ENCODE measurements around the gene SH3D19. TPM values are rescaled to one million over a fixed set of nuclear protein-coding genes. Genes with fewer than 3 reads are reported as not detected.
A peak's percentile ranks its signal among the peaks of the same experiment; 100 is the strongest.

Gene SH3D19
- total RNA-seq, 1 donor from 2014 or later, result 66.5 TPM

- TF ChIP-seq EZH2 (IDR thresholded peaks at IDR 0.05; ENCODE audit: insufficient read depth, low read length) (no peak), CTCF (IDR thresholded peaks at IDR 0.05; ENCODE audit: insufficient read depth, low read depth, low read length) (no peak)
- no peak for FAIRE-seq
- H3K36me3 Mint-ChIP-seq (ENCODE audit: low read depth, unreplicated experiment), result peaks cover 10% of the 10 kb centered on the region
- H3K79me2 ChIP-seq (ENCODE audit: insufficient read depth, low read length), result peaks cover 11% of the 10 kb centered on the region
- H3K9me3 ChIP-seq (ENCODE audit: insufficient read depth, low read depth, low read length), result no peaks in the 10 kb centered on the region
- H3K4me3 Mint-ChIP-seq (ENCODE audit: unreplicated experiment), result no peak overlapping the region
- no peaks in the 10 kb centered on the region for H3K9me3 Mint-ChIP-seq (ENCODE audit: unreplicated experiment)
- no peak overlapping the region for H3K4me2 ChIP-seq (ENCODE audit: low read length)
- H3K27me3 Mint-ChIP-seq (ENCODE audit: low read depth, unreplicated experiment), result no peaks in the 10 kb centered on the region
- H3K27ac ChIP-seq (ENCODE audit: low read depth, low read length), result no peak overlapping the region
- H2AFZ ChIP-seq (ENCODE audit: low read depth, low read length), result no peak overlapping the region
- no peak overlapping the region for H3K9ac ChIP-seq (ENCODE audit: low read length)
- H3K4me1 Mint-ChIP-seq (ENCODE audit: low read depth, unreplicated experiment), result peaks cover 21% of the 10 kb centered on the region
- no peaks in the 10 kb centered on the region for H3K36me3 ChIP-seq (ENCODE audit: insufficient read depth, low read length)
- H3K27me3 ChIP-seq (ENCODE audit: insufficient read depth, low read length), result no peaks in the 10 kb centered on the region
- no peak for DNase-seq (ENCODE audit: low read depth)
- no peaks in the 10 kb centered on the region for H3K4me1 ChIP-seq (ENCODE audit: insufficient read depth, low read length)
- H4K20me1 ChIP-seq (ENCODE audit: insufficient read depth, low read length), result peaks cover 5% of the 10 kb centered on the region
- H3K4me3 ChIP-seq (ENCODE audit: insufficient read depth, low read depth, low read length), result no peak overlapping the region
- H3K27ac Mint-ChIP-seq (ENCODE audit: unreplicated experiment), result no peak overlapping the region
Observed at GRCh38 chr4:151219091-151219490, 106.3 kb downstream of the SH3D19 start.

GRCh38 chr4:151218343-151218742, 107.1 kb downstream of the SH3D19 start:
- H3K4me1 Mint-ChIP-seq (ENCODE audit: low read depth, unreplicated experiment), result peaks cover 21% of the 10 kb centered on the region
- peaks cover 9% of the 10 kb centered on the region for H3K36me3 Mint-ChIP-seq (ENCODE audit: low read depth, unreplicated experiment)
- no peak for FAIRE-seq
- no peak overlapping the region for H3K4me2 ChIP-seq (ENCODE audit: low read length)
- H3K4me3 Mint-ChIP-seq (ENCODE audit: unreplicated experiment), result no peak overlapping the region
- H3K9ac ChIP-seq (ENCODE audit: low read length), result no peak overlapping the region
- DNase-seq (ENCODE audit: low read depth), result peak; percentile 34
- no peaks in the 10 kb centered on the region for H3K36me3 ChIP-seq (ENCODE audit: insufficient read depth, low read length)
- H3K4me3 ChIP-seq (ENCODE audit: insufficient read depth, low read depth, low read length), result no peak overlapping the region
- no peaks in the 10 kb centered on the region for H3K9me3 Mint-ChIP-seq (ENCODE audit: unreplicated experiment)
- no peak for TF ChIP-seq CTCF (IDR thresholded peaks at IDR 0.05; ENCODE audit: insufficient read depth, low read depth, low read length)
- no peak for TF ChIP-seq EZH2 (IDR thresholded peaks at IDR 0.05; ENCODE audit: insufficient read depth, low read length)
- H4K20me1 ChIP-seq (ENCODE audit: insufficient read depth, low read length), result peaks cover 6% of the 10 kb centered on the region
- H3K27ac ChIP-seq (ENCODE audit: low read depth, low read length), result no peak overlapping the region
- no peaks in the 10 kb centered on the region for H3K27me3 ChIP-seq (ENCODE audit: insufficient read depth, low read length)
- H3K27ac Mint-ChIP-seq (ENCODE audit: unreplicated experiment), result no peak overlapping the region
- H3K27me3 Mint-ChIP-seq (ENCODE audit: low read depth, unreplicated experiment), result no peaks in the 10 kb centered on the region
- H3K79me2 ChIP-seq (ENCODE audit: insufficient read depth, low read length), result peaks cover 11% of the 10 kb centered on the region
- no peaks in the 10 kb centered on the region for H3K9me3 ChIP-seq (ENCODE audit: insufficient read depth, low read depth, low read length)
- no peak overlapping the region for H2AFZ ChIP-seq (ENCODE audit: low read depth, low read length)
- H3K4me1 ChIP-seq (ENCODE audit: insufficient read depth, low read length), result no peaks in the 10 kb centered on the region

GRCh38 chr4:151217326-151217725, 108.1 kb downstream of the SH3D19 start:
- Histone ChIP-seq H3K9me3 (ENCODE audit: insufficient read depth, low read depth, low read length) (no peaks in the 10 kb centered on the region), H3K4me1 (ENCODE audit: insufficient read depth, low read length) (no peaks in the 10 kb centered on the region), H2AFZ (ENCODE audit: low read depth, low read length) (no peak overlapping the region), H4K20me1 (ENCODE audit: insufficient read depth, low read length) (peaks cover 11% of the 10 kb centered on the region), H3K27me3 (ENCODE audit: insufficient read depth, low read length) (no peaks in the 10 kb centered on the region), H3K79me2 (ENCODE audit: insufficient read depth, low read length) (peaks cover 9% of the 10 kb centered on the region), H3K9ac (ENCODE audit: low read length) (no peak overlapping the region), H3K36me3 (ENCODE audit: insufficient read depth, low read length) (no peaks in the 10 kb centered on the region), H3K4me2 (ENCODE audit: low read length) (no peak overlapping the region), H3K4me3 (ENCODE audit: insufficient read depth, low read depth, low read length) (no peak overlapping the region), H3K27ac (ENCODE audit: low read depth, low read length) (no peak overlapping the region)
- H3K27ac Mint-ChIP-seq (ENCODE audit: unreplicated experiment), result no peak overlapping the region
- H3K4me1 Mint-ChIP-seq (ENCODE audit: low read depth, unreplicated experiment), result peaks cover 18% of the 10 kb centered on the region
- DNase-seq (ENCODE audit: low read depth) (no peak), FAIRE-seq (no peak)
- TF ChIP-seq CTCF (IDR thresholded peaks at IDR 0.05; ENCODE audit: insufficient read depth, low read depth, low read length), result no peak
- TF ChIP-seq EZH2 (IDR thresholded peaks at IDR 0.05; ENCODE audit: insufficient read depth, low read length), result no peak
- H3K36me3 Mint-ChIP-seq (ENCODE audit: low read depth, unreplicated experiment), result peaks cover 12% of the 10 kb centered on the region
- no peak overlapping the region for H3K4me3 Mint-ChIP-seq (ENCODE audit: unreplicated experiment)
- no peaks in the 10 kb centered on the region for H3K9me3 Mint-ChIP-seq (ENCODE audit: unreplicated experiment)
- no peaks in the 10 kb centered on the region for H3K27me3 Mint-ChIP-seq (ENCODE audit: low read depth, unreplicated experiment)
